MCF 10A (cell line): ENCODE measurements around the gene DLL1. TPM values are rescaled to one million over a fixed set of nuclear protein-coding genes. Genes with fewer than 3 reads are reported as not detected.
"Not testable (repeated sequence)": the region's sequence is repeated elsewhere in the genome, so short reads cannot be mapped to it uniquely, and the experiment has no call there.

Source experiments
- Bru-seq: library from RNA; stranded (reverse); fragments of 400-500 nt; gene quantifications from one replicate; lab custom pipeline; 2021; lab: Mats Ljungman, UMichigan
- BruChase-seq, 2 experiments: library from RNA; stranded (reverse); fragments of 400-500 nt; gene quantifications; one replicate each; lab custom pipeline; 2021; lab: Mats Ljungman, UMichigan
- BruUV-seq: library from RNA; stranded (reverse); fragments of 400-500 nt; replicated peaks from 2 replicates; lab custom pipeline; 2021; lab: Mats Ljungman, UMichigan
- CTCF ChIA-PET: fragments of 300-600 bp; sonication (Branson Sonifier 250); formaldehyde crosslinking; extraction: SDS; loops from one replicate; lab custom pipeline; 2021; ENCODE audit warnings: antibody characterized with exemption, inconsistent platforms; lab: Yijun Ruan, JAX
- POLR2A ChIA-PET: fragments of 300-600, 350-650 bp; sonication (Branson Sonifier 250); formaldehyde crosslinking; extraction: SDS; loops from one replicate; lab custom pipeline; 2020; ENCODE audit warnings: antibody characterized with exemption, inconsistent platforms; lab: Yijun Ruan, JAX
- DNase-seq: peaks from one replicate; pipeline ENCODE4 v3.0.0-alpha.2; 2018; ENCODE audit not compliant: unreplicated experiment
- H3K27ac Mint-ChIP-seq: one replicate; pipeline ENCODE4 v1.8.0; 2022; ENCODE audit warnings: mild to moderate bottlenecking, low read depth, mixed read lengths; ENCODE audit not compliant: unreplicated experiment
- H3K27me3 Mint-ChIP-seq: one replicate; pipeline ENCODE4 v1.8.0; 2022; ENCODE audit warnings: mixed read lengths; ENCODE audit not compliant: insufficient read depth, unreplicated experiment
- H3K36me3 Mint-ChIP-seq: one replicate; pipeline ENCODE4 v1.8.0; 2022; ENCODE audit warnings: mild to moderate bottlenecking, moderate library complexity, mixed read lengths; ENCODE audit not compliant: insufficient read depth, unreplicated experiment
- H3K4me1 Mint-ChIP-seq: one replicate; pipeline ENCODE4 v1.8.0; 2022; ENCODE audit warnings: mixed read lengths; ENCODE audit not compliant: insufficient read depth, unreplicated experiment
- H3K4me3 Mint-ChIP-seq: one replicate; pipeline ENCODE4 v1.8.0; 2022; ENCODE audit warnings: mild to moderate bottlenecking, moderate library complexity, mixed read lengths; ENCODE audit not compliant: unreplicated experiment
- H3K9me3 Mint-ChIP-seq: one replicate; pipeline ENCODE4 v1.8.0; 2022; ENCODE audit warnings: mixed read lengths; ENCODE audit not compliant: unreplicated experiment
- CTCF ChIP-seq: fragments of 200-600 bp; IDR thresholded peaks from one replicate; pipeline ENCODE4 v1.8.0; 2022; ENCODE audit warnings: antibody characterized with exemption, mild to moderate bottlenecking; ENCODE audit not compliant: unreplicated experiment
- intact Hi-C: fragments of 100-400 bp; cut with micrococcal nuclease; formaldehyde crosslinking; loops from 2 replicates; pipeline ENCODE4 v1.14.1; 2022
- long read RNA-seq: library from polyadenylated mRNA; stranded (forward); transcript quantifications from one replicate; pipeline ENCODE4 v2.0.0, GENCODE V29; 2022
- total RNA-seq: library from RNA; stranded (reverse); gene quantifications from 2 replicates; pipeline ENCODE4 v1.2.3, GENCODE V29; 2022

DLL1 gene
- total RNA-seq (0.96 and 1.4 TPM in 2 replicates), Bru-seq, nascent RNA (percentile 24 among the genes with signal in this experiment), BruChase-seq, experiment 1, labeled RNA remaining after a 6-hour chase (percentile 9 among the genes with signal in this experiment), BruChase-seq, experiment 2, labeled RNA remaining after a 2-hour chase (percentile 31 among the genes with signal in this experiment)
- long read RNA-seq, partial matches to known transcripts: 0 of 5 reads
- long read RNA-seq, other reads (novel, unspliced or antisense): 1 of 5 reads

- ChIA-PET CTCF (interaction anchor here (0.6 to 6.5 kb wide), 4 partner anchors 178 to 458 kb away, joined by 3 to 65 read pairs (median 3); no protein-coding TSS in a partner anchor), POLR2A (interaction anchor here (0.7 to 1.3 kb wide), 4 partner anchors 14 to 326 kb away, joined by 3 to 4 read pairs (median 4); no protein-coding TSS in a partner anchor)
- Mint-ChIP-seq H3K9me3 (no peaks in the 10 kb centered on the region), H3K27me3 (peaks cover 72% of the 10 kb centered on the region), H3K4me1 (peaks cover 14% of the 10 kb centered on the region), H3K27ac (peak within 1 kb of the TSS; percentile 23), H3K4me3 (peak within 1 kb of the TSS; percentile 85), H3K36me3 (peaks cover 5% of the 10 kb centered on the region)
- BruUV-seq: no TSS peak
- intact Hi-C loops: loop anchor here (10.0 kb wide), 2 partner anchors 116 to 1396 kb away; no protein-coding TSS in a partner anchor
- peak; percentile 16 for DNase-seq
- no peak for TF ChIP-seq CTCF
Observed at GRCh38 chr6:170290296-170291128, at the start of gene DLL1. TSS of gene DLL1 (minus strand) at chr6:170291078. CDS start at chr6:170290139, 939 bp downstream.

- DNase-seq, H3K4me1 Mint-ChIP-seq, POLR2A ChIA-PET, H3K9me3 Mint-ChIP-seq, intact Hi-C loops, BruUV-seq, H3K4me3 Mint-ChIP-seq, H3K27ac Mint-ChIP-seq, CTCF ChIA-PET, H3K27me3 Mint-ChIP-seq: not testable (repeated sequence)
- peaks cover 59% of the 10 kb centered on the region for H3K36me3 Mint-ChIP-seq
Observed at GRCh38 chr6:170335199-170335598, 44.3 kb upstream of the DLL1 start.

GRCh38 chr6:170329321-170329720 lies 38.4 kb upstream of the DLL1 start:
- H3K4me3 Mint-ChIP-seq: no peak overlapping the region
- intact Hi-C loops: no loop called here
- H3K36me3 Mint-ChIP-seq: peaks cover 80% of the 10 kb centered on the region
- H3K27me3 Mint-ChIP-seq: no peaks in the 10 kb centered on the region
- no peak for TF ChIP-seq CTCF
- CTCF ChIA-PET: interaction anchor here (0.6 kb wide), 1 partner anchor 271 kb away, joined by 4 read pairs; no protein-coding TSS in a partner anchor
- no TSS peak for BruUV-seq
- H3K4me1 Mint-ChIP-seq: no peaks in the 10 kb centered on the region
- H3K9me3 Mint-ChIP-seq: no peaks in the 10 kb centered on the region
- DNase-seq: no peak
- peak overlapping the region; percentile 27 for H3K27ac Mint-ChIP-seq
- POLR2A ChIA-PET: no interaction called here

- Mint-ChIP-seq H3K27me3 (no peaks in the 10 kb centered on the region), H3K4me3 (no peak overlapping the region), H3K27ac (no peak overlapping the region), H3K9me3 (no peaks in the 10 kb centered on the region), H3K36me3 (peaks cover 47% of the 10 kb centered on the region), H3K4me1 (no peaks in the 10 kb centered on the region)
- TSS peak; percentile 40 for BruUV-seq
- ChIA-PET CTCF (interaction anchor here (0.6 to 1.4 kb wide), 4 partner anchors 25 to 211 kb away, joined by 3 to 6 read pairs (median 3); no protein-coding TSS in a partner anchor), POLR2A (interaction anchor here (1.0 to 1.2 kb wide), 2 partner anchors 9 to 14 kb away, joined by 3 to 4 read pairs; no protein-coding TSS in a partner anchor)
- TF ChIP-seq CTCF: no peak
- intact Hi-C loops: no loop called here
- no peak for DNase-seq
Observed at GRCh38 chr6:170317718-170318117, 26.8 kb upstream of the DLL1 start.
